SJSA1 (cell line): Measurements from ENCODE around the gene NUS1. TPM values are rescaled to one million over a fixed set of nuclear protein-coding genes. Genes with fewer than 3 reads are reported as not detected.
"Not testable (repeated sequence)": the region's sequence is repeated elsewhere in the genome, so short reads cannot be mapped to it uniquely, and the experiment has no call there.

Experiments used
- DNase-seq, 2 experiments: peaks; one replicate each; pipeline ENCODE4 v3.0.0-alpha.2; 2015 to 2020; ENCODE audit warnings: low spot score in 2 of 2, low read depth in 1 of 2
- H3K27ac ChIP-seq: fragments of 250-450 bp; sonication (Bioruptor Pico); 2 replicates; pipeline ENCODE4 v1.5.1; 2020; ENCODE audit warnings: mild to moderate bottlenecking, moderate library complexity
- H3K27me3 ChIP-seq: fragments of 250-450 bp; sonication (Bioruptor Pico); replicated peaks from 2 replicates; pipeline ENCODE4 v1.5.1; 2020; ENCODE audit warnings: mild to moderate bottlenecking, moderate library complexity
- H3K36me3 ChIP-seq: fragments of 250-450 bp; sonication (Bioruptor Pico); 2 replicates; pipeline ENCODE4 v1.5.1; 2020; ENCODE audit warnings: mild to moderate bottlenecking
- H3K4me1 ChIP-seq: fragments of 250-450 bp; sonication (Bioruptor Pico); replicated peaks from 2 replicates; pipeline ENCODE4 v1.6.1; 2021; ENCODE audit warnings: mild to moderate bottlenecking
- H3K4me3 ChIP-seq: fragments of 250-450 bp; sonication (Bioruptor Pico); 2 replicates; pipeline ENCODE4 v1.5.1; 2020; ENCODE audit warnings: mild to moderate bottlenecking
- H3K9me3 ChIP-seq: fragments of 250-450 bp; sonication (Bioruptor Pico); replicated peaks from 2 replicates; pipeline ENCODE4 v1.5.1; 2020; ENCODE audit warnings: mild to moderate bottlenecking
- total RNA-seq: library from RNA; depleted of rRNA; stranded (reverse); fragments of >200 nt; shearing (Covaris generic); gene quantifications from 2 replicates; pipeline ENCODE4 v1.2.3, GENCODE V29; 2014; rRNA removed

NUS1 gene
- total RNA-seq, 1 experiment from 2014 or later = 17.8 TPM

DNA sequence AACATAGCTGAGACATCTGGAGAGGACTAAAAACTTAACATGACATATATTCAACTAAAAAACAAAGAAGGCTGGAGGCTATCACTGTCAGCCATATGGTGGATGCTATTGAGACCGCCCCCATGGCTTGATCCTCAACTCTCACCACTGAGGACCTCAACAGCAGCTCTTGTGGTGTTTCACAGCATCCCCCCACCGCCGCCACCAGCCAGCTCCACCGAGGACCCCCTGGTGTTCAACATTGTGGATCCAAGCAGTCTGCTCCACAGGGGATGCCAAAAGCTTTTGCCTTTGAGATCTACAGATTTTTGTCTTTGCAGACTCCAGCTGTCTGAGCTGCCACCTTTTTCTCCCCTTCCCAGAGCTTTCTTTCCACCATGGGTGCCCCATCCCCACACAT lies 64.6 kb downstream of the NUS1 start:
- H3K4me1 ChIP-seq = no peaks in the 10 kb centered on the region
- no peak overlapping the region for H3K4me3 ChIP-seq
- H3K36me3 ChIP-seq = no peaks in the 10 kb centered on the region
- no peak for DNase-seq
- H3K9me3 ChIP-seq = no peaks in the 10 kb centered on the region
- H3K27ac ChIP-seq = no peak overlapping the region
- no peaks in the 10 kb centered on the region; the same call in 1 of the 2 replicates for H3K27me3 ChIP-seq

GRCh38 chr6:117740605-117741004 lies 65.3 kb downstream of the NUS1 start:
- Histone ChIP-seq H3K36me3 (no peaks in the 10 kb centered on the region), H3K27me3 (no peaks in the 10 kb centered on the region; the same call in 1 of the 2 replicates), H3K4me3 (no peak overlapping the region), H3K9me3 (no peaks in the 10 kb centered on the region), H3K27ac (no peak overlapping the region), H3K4me1 (no peaks in the 10 kb centered on the region)
- no peak for DNase-seq

GRCh38 chr6:117750675-117751074 lies 75.4 kb downstream of the NUS1 start:
- DNase-seq, H3K27me3 ChIP-seq, H3K9me3 ChIP-seq, H3K4me3 ChIP-seq, H3K4me1 ChIP-seq, H3K36me3 ChIP-seq, H3K27ac ChIP-seq: not testable (repeated sequence)

Other genes with a start within 250 kb of the NUS1 start
- not detected in 2 replicates for gene ROS1, start 249.5 kb upstream of the NUS1 start, total RNA-seq
- gene DCBLD1, start 192.8 kb upstream of the NUS1 start, total RNA-seq = 39.6 and 59.1 TPM in 2 replicates
- gene GOPC, start 73.0 kb upstream of the NUS1 start, total RNA-seq = 50.2 and 54.2 TPM in 2 replicates
- gene SLC35F1, start 231.8 kb downstream of the NUS1 start, total RNA-seq = 0.05 TPM in 1 of 2 replicates, not detected in the other